ENCODE results near the gene STAT6.
A peak's percentile ranks its signal among the peaks of the same experiment; 100 is the strongest.
"Not testable (repeated sequence)": the region's sequence is repeated elsewhere in the genome, so short reads cannot be mapped to it uniquely, and the experiment has no call there.

Gene STAT6

GRCh38 chr12:57087691-57088353 lies 23.3 kb downstream of the STAT6 start:
- H3K4me1 ChIP-seq (ENCODE audit: control insufficient read depth, insufficient read depth, low read length) = peaks cover 42% of the 10 kb centered on the region
- peak overlapping the region; percentile 95 for H3K9ac ChIP-seq (ENCODE audit: low read depth, low read length)
- no peaks in the 10 kb centered on the region for H3K9me3 ChIP-seq (replicated peaks; ENCODE audit: low read length)
- peak overlapping the region; percentile 86 for H3K4me3 ChIP-seq (ENCODE audit: low read length)
- H3K36me3 ChIP-seq (ENCODE audit: insufficient read depth, low read length) = peaks cover 28% of the 10 kb centered on the region
- peak overlapping the region; percentile 94 for H3K4me2 ChIP-seq (ENCODE audit: low read length)
- no peaks in the 10 kb centered on the region for H3K27me3 ChIP-seq (ENCODE audit: control insufficient read depth, insufficient read depth, low read length)

GRCh38 chr12:57087010-57087690 lies 24.0 kb downstream of the STAT6 start:
- Histone ChIP-seq H3K27me3 (ENCODE audit: control insufficient read depth, insufficient read depth, low read length) (no peaks in the 10 kb centered on the region), H3K9ac (ENCODE audit: low read depth, low read length) (peak overlapping the region; percentile 96), H3K4me2 (ENCODE audit: low read length) (peak overlapping the region; percentile 94), H3K36me3 (ENCODE audit: insufficient read depth, low read length) (peaks cover 21% of the 10 kb centered on the region), H3K9me3 (replicated peaks; ENCODE audit: low read length) (no peaks in the 10 kb centered on the region), H3K4me3 (ENCODE audit: low read length) (peak overlapping the region; percentile 86), H3K4me1 (ENCODE audit: control insufficient read depth, insufficient read depth, low read length) (peaks cover 35% of the 10 kb centered on the region)

GRCh38 chr12:57086493-57087009 lies 24.6 kb downstream of the STAT6 start:
- H3K27me3 ChIP-seq (ENCODE audit: control insufficient read depth, insufficient read depth, low read length) = no peaks in the 10 kb centered on the region
- peak overlapping the region; percentile 96 for H3K9ac ChIP-seq (ENCODE audit: low read depth, low read length)
- H3K9me3 ChIP-seq (replicated peaks; ENCODE audit: low read length) = no peaks in the 10 kb centered on the region

GRCh38 chr12:57085999-57086492 lies 25.1 kb downstream of the STAT6 start:
- Histone ChIP-seq H3K4me1 (ENCODE audit: control insufficient read depth, insufficient read depth, low read length) (peaks cover 24% of the 10 kb centered on the region), H3K9ac (ENCODE audit: low read depth, low read length) (peak overlapping the region; percentile 96), H3K9me3 (replicated peaks; ENCODE audit: low read length) (no peaks in the 10 kb centered on the region), H3K4me3 (ENCODE audit: low read length) (peak overlapping the region; percentile 86), H3K4me2 (ENCODE audit: low read length) (peak overlapping the region; percentile 94), H3K27me3 (ENCODE audit: control insufficient read depth, insufficient read depth, low read length) (no peaks in the 10 kb centered on the region), H3K36me3 (ENCODE audit: insufficient read depth, low read length) (peaks cover 10% of the 10 kb centered on the region)

More at GRCh38 chr12:57086493-57087009, 24.6 kb downstream of the STAT6 start:
- H3K4me1 ChIP-seq (ENCODE audit: control insufficient read depth, insufficient read depth, low read length) = peaks cover 29% of the 10 kb centered on the region
- peak overlapping the region; percentile 86 for H3K4me3 ChIP-seq (ENCODE audit: low read length)
- peak overlapping the region; percentile 94 for H3K4me2 ChIP-seq (ENCODE audit: low read length)
- H3K36me3 ChIP-seq (ENCODE audit: insufficient read depth, low read length) = peaks cover 15% of the 10 kb centered on the region

GRCh38 chr12:57080855-57081254 lies 30.3 kb downstream of the STAT6 start:
- H3K27me3 ChIP-seq (ENCODE audit: control insufficient read depth, insufficient read depth, low read length) = no peaks in the 10 kb centered on the region
- no peaks in the 10 kb centered on the region for H3K36me3 ChIP-seq (ENCODE audit: insufficient read depth, low read length)
- no peak overlapping the region for H3K4me3 ChIP-seq (ENCODE audit: low read length)

GRCh38 chr12:57079821-57080220 lies 31.3 kb downstream of the STAT6 start:
- no peaks in the 10 kb centered on the region for H3K27me3 ChIP-seq (ENCODE audit: control insufficient read depth, insufficient read depth, low read length)
- H3K4me2 ChIP-seq (ENCODE audit: low read length) = peak overlapping the region; percentile 79
- peaks cover 14% of the 10 kb centered on the region for H3K4me1 ChIP-seq (ENCODE audit: control insufficient read depth, insufficient read depth, low read length)
- no peaks in the 10 kb centered on the region for H3K9me3 ChIP-seq (replicated peaks; ENCODE audit: low read length)
- H3K9ac ChIP-seq (ENCODE audit: low read depth, low read length) = peak overlapping the region; percentile 83
- H3K36me3 ChIP-seq (ENCODE audit: insufficient read depth, low read length) = no peaks in the 10 kb centered on the region
- H3K4me3 ChIP-seq (ENCODE audit: low read length) = no peak overlapping the region

More at GRCh38 chr12:57080855-57081254, 30.3 kb downstream of the STAT6 start:
- Histone ChIP-seq H3K4me1 (ENCODE audit: control insufficient read depth, insufficient read depth, low read length) (peaks cover 18% of the 10 kb centered on the region), H3K4me2 (ENCODE audit: low read length) (no peak overlapping the region), H3K9me3 (replicated peaks; ENCODE audit: low read length) (no peaks in the 10 kb centered on the region), H3K9ac (ENCODE audit: low read depth, low read length) (no peak overlapping the region)

GRCh38 chr12:57078519-57079404 lies 32.4 kb downstream of the STAT6 start, which contains the start of gene NEMP1:
Gene NEMP1, minus strand, starts transcription at chr12:57078791. Its CDS starts 46 bp downstream, at chr12:57078745.
- H3K4me1 ChIP-seq (ENCODE audit: control insufficient read depth, insufficient read depth, low read length) = peaks cover 14% of the 10 kb centered on the region

GRCh38 chr12:57073566-57074450 lies 37.4 kb downstream of the STAT6 start:
- peaks cover 23% of the 10 kb centered on the region for H3K36me3 ChIP-seq (ENCODE audit: insufficient read depth, low read length)
- H3K4me2 ChIP-seq (ENCODE audit: low read length); H3K4me3 ChIP-seq (ENCODE audit: low read length); H3K27me3 ChIP-seq (ENCODE audit: control insufficient read depth, insufficient read depth, low read length); H3K4me1 ChIP-seq (ENCODE audit: control insufficient read depth, insufficient read depth, low read length); H3K9ac ChIP-seq (ENCODE audit: low read depth, low read length); H3K9me3 ChIP-seq (replicated peaks; ENCODE audit: low read length): not testable (repeated sequence)

More at GRCh38 chr12:57078519-57079404, 32.4 kb downstream of the STAT6 start, which contains the start of gene NEMP1:
- H3K4me2 ChIP-seq (ENCODE audit: low read length) = peak within 1 kb of the TSS; percentile 89
- H3K9ac ChIP-seq (ENCODE audit: low read depth, low read length) = peak within 1 kb of the TSS; percentile 86
- H3K9me3 ChIP-seq (replicated peaks; ENCODE audit: low read length) = no peaks in the 10 kb centered on the region
- no peaks in the 10 kb centered on the region for H3K36me3 ChIP-seq (ENCODE audit: insufficient read depth, low read length)
- peak within 1 kb of the TSS; percentile 86 for H3K4me3 ChIP-seq (ENCODE audit: low read length)
- H3K27me3 ChIP-seq (ENCODE audit: control insufficient read depth, insufficient read depth, low read length) = no peaks in the 10 kb centered on the region

- Histone ChIP-seq H3K4me3 (ENCODE audit: low read length) (no peak overlapping the region), H3K4me2 (ENCODE audit: low read length) (peak overlapping the region; percentile 4), H3K9me3 (replicated peaks; ENCODE audit: low read length) (no peaks in the 10 kb centered on the region), H3K36me3 (ENCODE audit: insufficient read depth, low read length) (peaks cover 27% of the 10 kb centered on the region), H3K27me3 (ENCODE audit: control insufficient read depth, insufficient read depth, low read length) (no peaks in the 10 kb centered on the region), H3K9ac (ENCODE audit: low read depth, low read length) (no peak overlapping the region), H3K4me1 (ENCODE audit: control insufficient read depth, insufficient read depth, low read length) (peaks cover 9% of the 10 kb centered on the region)
Observed at GRCh38 chr12:57072661-57073060, 38.5 kb downstream of the STAT6 start.

- peak overlapping the region; percentile 64 for H3K9ac ChIP-seq (ENCODE audit: low read depth, low read length)
- H3K4me2 ChIP-seq (ENCODE audit: low read length) = peak overlapping the region; percentile 35
- H3K4me3 ChIP-seq (ENCODE audit: low read length) = no peak overlapping the region
Observed at GRCh38 chr12:57069523-57069922, 41.6 kb downstream of the STAT6 start.

More at GRCh38 chr12:57069523-57069922, 41.6 kb downstream of the STAT6 start:
- Histone ChIP-seq H3K27me3 (ENCODE audit: control insufficient read depth, insufficient read depth, low read length) (no peaks in the 10 kb centered on the region), H3K9me3 (replicated peaks; ENCODE audit: low read length) (no peaks in the 10 kb centered on the region), H3K36me3 (ENCODE audit: insufficient read depth, low read length) (peaks cover 31% of the 10 kb centered on the region), H3K4me1 (ENCODE audit: control insufficient read depth, insufficient read depth, low read length) (peaks cover 4% of the 10 kb centered on the region)

Measured in skeletal muscle satellite cell (primary cell).